ENCODE measurements around the gene RSL24D1. TPM values are rescaled to one million over a fixed set of nuclear protein-coding genes. Genes with fewer than 3 reads are reported as not detected.

The RSL24D1 gene
- total and polyA plus RNA-seq, 9 of the 15 experiments (the other 6 are each of a cell fraction or from before 2014, with no cell fraction given): 133 to 324 (median 223) TPM

DNA sequence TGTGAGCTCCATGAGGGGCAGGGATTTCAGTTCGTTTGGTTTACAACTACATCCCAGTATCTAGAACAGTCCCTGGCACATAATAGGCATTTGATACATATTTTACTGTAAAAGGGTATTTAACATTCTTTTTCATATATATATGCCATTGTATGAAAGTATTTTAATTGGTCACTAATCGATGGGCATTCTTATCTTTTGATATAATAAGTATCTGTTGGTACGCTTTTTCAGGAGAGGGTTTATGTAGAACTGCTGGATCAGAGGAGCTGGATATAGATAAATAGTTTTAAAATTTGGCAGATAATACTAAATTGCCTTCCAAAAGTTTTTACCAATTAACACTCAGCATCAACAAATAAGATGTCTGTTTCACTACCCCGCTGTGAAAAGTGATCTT lies 978 bp upstream of the RSL24D1 start:
- ChIA-PET CTCF (ENCODE audit: low intra/inter-chr PET ratio) (interaction anchor here (0.7 to 2.1 kb wide), 4 partner anchors 20 to 1046 kb away, joined by 4 to 6 read pairs (median 4); partner anchors contain the start of gene RAB27A), POLR2A (interaction anchor here (0.6 to 2.2 kb wide), 9 partner anchors 9 to 211 kb away, joined by 3 to 24 read pairs (median 4); partner anchors contain the start of genes CCPG1 and PIERCE2)
- H3K4me2 ChIP-seq (ENCODE audit: insufficient read depth, low read length): peak overlapping the region; percentile 91
- WGBS (ENCODE audit: insufficient coverage, low coverage, missing lambda C conversion rate): 18% methylated on average over 4 of the region's 4 CpGs
- FAIRE-seq (no peak), DNase-seq (ENCODE audit: extremely low read depth in 1 of 4, low spot score in 3 of 4) (no peak), ATAC-seq (no peak)
- peak overlapping the region; percentile 94 for H3K27ac ChIP-seq (ENCODE audit: extremely low read depth, low read depth, low read length)
- no TSS peak for BruUV-seq (replicated peaks)
- H2AFZ ChIP-seq (ENCODE audit: low read depth, low read length): peak overlapping the region; percentile 93
- H3K79me2 ChIP-seq (ENCODE audit: control insufficient read depth, insufficient read depth, low read length): peaks cover 42% of the 10 kb centered on the region
- peaks cover 3 to 20% of the 10 kb centered on the region in 2 experiments; a peak in 3 of 5 replicates for H3K4me1 ChIP-seq (replicated peaks in 1 of 2; ENCODE audit: control insufficient read depth in 2 of 2, insufficient read depth in 2 of 2, low read length in 2 of 2)
- peaks cover 13% of the 10 kb centered on the region for H3K9me3 ChIP-seq (replicated peaks; ENCODE audit: control insufficient read depth, insufficient read depth, low read depth, low read length)
- peaks cover 25% of the 10 kb centered on the region; the same call in 1 of the 2 replicates for H4K20me1 ChIP-seq (replicated peaks; ENCODE audit: control insufficient read depth, insufficient read depth, low read length)
- intact Hi-C loops (cut with micrococcal nuclease): loop anchor here (5.0 kb wide), 2 partner anchors 90 to 240 kb away; partner anchors contain the start of gene RAB27A
- H3K27me3 ChIP-seq (ENCODE audit: control insufficient read depth in 2 of 2, insufficient read depth in 2 of 2, low read length in 2 of 2): no peaks in the 10 kb centered on the region
- H3K9ac ChIP-seq (ENCODE audit: insufficient read depth in 1 of 2, low read depth in 2 of 2, low read length in 2 of 2): peak overlapping the region in 1 of 2 experiments; percentile 99; a peak in 2 of 4 replicates
- no peaks in the 10 kb centered on the region for H3K9me1 ChIP-seq (ENCODE audit: control insufficient read depth, insufficient read depth, low read length)
- H3K36me3 ChIP-seq (ENCODE audit: control insufficient read depth, insufficient read depth, low read length): peaks cover 30% of the 10 kb centered on the region
- H3K4me3 ChIP-seq: peak overlapping the region; percentile 90
- in situ Hi-C loops (cut with MboI): no loop called here
- TF ChIP-seq ZNF778 (CRISPR knock-in tag; IDR thresholded peaks at IDR 0.05) (no peak), CREM (IDR thresholded peaks at IDR 0.05; ENCODE audit: low read depth) (no peak), CBX3 (IDR thresholded peaks at IDR 0.05; ENCODE audit: borderline replicate concordance in 1 of 2, low read length in 2 of 2) (no peak), RBM22 (IDR thresholded peaks at IDR 0.05; ENCODE audit: low read depth, low read length, poor library complexity, severe bottlenecking) (no peak), JUN (IDR thresholded peaks at IDR 0.05; ENCODE audit: borderline replicate concordance, low read depth, low read length) (no peak), JUN (CRISPR knock-in tag; IDR thresholded peaks at IDR 0.05; ENCODE audit: borderline replicate concordance) (no peak), KDM2B (CRISPR knock-in tag; IDR thresholded peaks at IDR 0.05) (no peak), ZNF23 (CRISPR knock-in tag; IDR thresholded peaks at IDR 0.05) (no peak), ZKSCAN8 (CRISPR knock-in tag; IDR thresholded peaks at IDR 0.05) (no peak), ZNF431 (CRISPR knock-in tag; IDR thresholded peaks at IDR 0.05) (no peak), KAT2B (IDR thresholded peaks at IDR 0.05; ENCODE audit: low read depth, low read length) (no peak), COPS2 (conservative IDR thresholded peaks at IDR 0.05) (no peak), ZNF584 (CRISPR knock-in tag; IDR thresholded peaks at IDR 0.05; ENCODE audit: low read depth) (no peak), ZNF551 (CRISPR knock-in tag; IDR thresholded peaks at IDR 0.05) (no peak), TAF9B (IDR thresholded peaks at IDR 0.05; ENCODE audit: partially characterized antibody) (no peak), GATA2 (CRISPR knock-in tag; IDR thresholded peaks at IDR 0.05) (no peak)
- TF ChIP-seq, protein P1, sequence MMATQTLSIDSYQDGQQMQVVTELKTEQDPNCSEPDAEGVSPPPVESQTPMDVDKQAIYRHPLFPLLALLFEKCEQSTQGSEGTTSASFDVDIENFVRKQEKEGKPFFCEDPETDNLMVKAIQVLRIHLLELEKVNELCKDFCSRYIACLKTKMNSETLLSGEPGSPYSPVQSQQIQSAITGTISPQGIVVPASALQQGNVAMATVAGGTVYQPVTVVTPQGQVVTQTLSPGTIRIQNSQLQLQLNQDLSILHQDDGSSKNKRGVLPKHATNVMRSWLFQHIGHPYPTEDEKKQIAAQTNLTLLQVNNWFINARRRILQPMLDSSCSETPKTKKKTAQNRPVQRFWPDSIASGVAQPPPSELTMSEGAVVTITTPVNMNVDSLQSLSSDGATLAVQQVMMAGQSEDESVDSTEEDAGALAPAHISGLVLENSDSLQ (IDR thresholded peaks at IDR 0.05): no peak
- TF ChIP-seq, protein P2, sequence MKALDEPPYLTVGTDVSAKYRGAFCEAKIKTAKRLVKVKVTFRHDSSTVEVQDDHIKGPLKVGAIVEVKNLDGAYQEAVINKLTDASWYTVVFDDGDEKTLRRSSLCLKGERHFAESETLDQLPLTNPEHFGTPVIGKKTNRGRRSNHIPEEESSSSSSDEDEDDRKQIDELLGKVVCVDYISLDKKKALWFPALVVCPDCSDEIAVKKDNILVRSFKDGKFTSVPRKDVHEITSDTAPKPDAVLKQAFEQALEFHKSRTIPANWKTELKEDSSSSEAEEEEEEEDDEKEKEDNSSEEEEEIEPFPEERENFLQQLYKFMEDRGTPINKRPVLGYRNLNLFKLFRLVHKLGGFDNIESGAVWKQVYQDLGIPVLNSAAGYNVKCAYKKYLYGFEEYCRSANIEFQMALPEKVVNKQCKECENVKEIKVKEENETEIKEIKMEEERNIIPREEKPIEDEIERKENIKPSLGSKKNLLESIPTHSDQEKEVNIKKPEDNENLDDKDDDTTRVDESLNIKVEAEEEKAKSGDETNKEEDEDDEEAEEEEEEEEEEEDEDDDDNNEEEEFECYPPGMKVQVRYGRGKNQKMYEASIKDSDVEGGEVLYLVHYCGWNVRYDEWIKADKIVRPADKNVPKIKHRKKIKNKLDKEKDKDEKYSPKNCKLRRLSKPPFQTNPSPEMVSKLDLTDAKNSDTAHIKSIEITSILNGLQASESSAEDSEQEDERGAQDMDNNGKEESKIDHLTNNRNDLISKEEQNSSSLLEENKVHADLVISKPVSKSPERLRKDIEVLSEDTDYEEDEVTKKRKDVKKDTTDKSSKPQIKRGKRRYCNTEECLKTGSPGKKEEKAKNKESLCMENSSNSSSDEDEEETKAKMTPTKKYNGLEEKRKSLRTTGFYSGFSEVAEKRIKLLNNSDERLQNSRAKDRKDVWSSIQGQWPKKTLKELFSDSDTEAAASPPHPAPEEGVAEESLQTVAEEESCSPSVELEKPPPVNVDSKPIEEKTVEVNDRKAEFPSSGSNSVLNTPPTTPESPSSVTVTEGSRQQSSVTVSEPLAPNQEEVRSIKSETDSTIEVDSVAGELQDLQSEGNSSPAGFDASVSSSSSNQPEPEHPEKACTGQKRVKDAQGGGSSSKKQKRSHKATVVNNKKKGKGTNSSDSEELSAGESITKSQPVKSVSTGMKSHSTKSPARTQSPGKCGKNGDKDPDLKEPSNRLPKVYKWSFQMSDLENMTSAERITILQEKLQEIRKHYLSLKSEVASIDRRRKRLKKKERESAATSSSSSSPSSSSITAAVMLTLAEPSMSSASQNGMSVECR (CRISPR knock-in tag; IDR thresholded peaks at IDR 0.05): no peak

All from K562 (cell line).